ENCODE measurements around the gene OSCP1. TPM values are rescaled to one million over a fixed set of nuclear protein-coding genes. Genes with fewer than 3 reads are reported as not detected.

Gene OSCP1
- total RNA-seq, 6 experiments from 2014 or later: 6.0 to 11.0 (median 7.2) TPM

DNA sequence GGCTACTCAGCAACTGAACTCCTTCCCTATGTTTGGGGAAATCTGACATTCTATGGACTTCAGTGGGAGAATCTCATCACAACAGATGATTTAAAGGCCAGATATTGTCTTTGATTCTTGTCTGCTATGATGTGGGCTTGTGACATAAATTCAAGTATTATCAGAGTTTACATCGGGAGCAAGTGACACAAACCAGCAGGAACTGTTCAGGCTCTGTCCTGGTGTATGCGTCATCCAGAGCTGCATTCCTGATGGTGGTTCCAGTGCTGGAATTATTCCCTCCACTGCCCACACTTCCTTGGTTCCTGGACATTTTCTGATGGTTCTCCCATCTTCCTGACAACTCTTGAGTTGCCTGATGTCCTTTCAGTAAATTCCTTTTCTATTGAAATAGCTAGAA, 41.8 kb downstream of the OSCP1 start:
- TF ChIP-seq, protein P1, sequence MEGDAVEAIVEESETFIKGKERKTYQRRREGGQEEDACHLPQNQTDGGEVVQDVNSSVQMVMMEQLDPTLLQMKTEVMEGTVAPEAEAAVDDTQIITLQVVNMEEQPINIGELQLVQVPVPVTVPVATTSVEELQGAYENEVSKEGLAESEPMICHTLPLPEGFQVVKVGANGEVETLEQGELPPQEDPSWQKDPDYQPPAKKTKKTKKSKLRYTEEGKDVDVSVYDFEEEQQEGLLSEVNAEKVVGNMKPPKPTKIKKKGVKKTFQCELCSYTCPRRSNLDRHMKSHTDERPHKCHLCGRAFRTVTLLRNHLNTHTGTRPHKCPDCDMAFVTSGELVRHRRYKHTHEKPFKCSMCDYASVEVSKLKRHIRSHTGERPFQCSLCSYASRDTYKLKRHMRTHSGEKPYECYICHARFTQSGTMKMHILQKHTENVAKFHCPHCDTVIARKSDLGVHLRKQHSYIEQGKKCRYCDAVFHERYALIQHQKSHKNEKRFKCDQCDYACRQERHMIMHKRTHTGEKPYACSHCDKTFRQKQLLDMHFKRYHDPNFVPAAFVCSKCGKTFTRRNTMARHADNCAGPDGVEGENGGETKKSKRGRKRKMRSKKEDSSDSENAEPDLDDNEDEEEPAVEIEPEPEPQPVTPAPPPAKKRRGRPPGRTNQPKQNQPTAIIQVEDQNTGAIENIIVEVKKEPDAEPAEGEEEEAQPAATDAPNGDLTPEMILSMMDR (IDR thresholded peaks at IDR 0.05): no peak
- Mint-ChIP-seq H3K36me3 (ENCODE audit: low read depth) (peaks cover 9% of the 10 kb centered on the region; the same call in 1 of the 2 replicates), H3K9me3 (peaks cover 7% of the 10 kb centered on the region; the same call in 1 of the 2 replicates), H3K4me3 (no peak overlapping the region; the same call in 1 of the 2 replicates), H3K4me1 (ENCODE audit: low read depth) (peaks cover 20% of the 10 kb centered on the region), H3K27ac (peak overlapping the region; percentile 62), H3K27me3 (ENCODE audit: insufficient read depth) (peaks cover 2% of the 10 kb centered on the region)
- no peak for DNase-seq

GRCh38 chr1:36406440-36406839, 43.8 kb downstream of the OSCP1 start:
- peaks cover 7% of the 10 kb centered on the region; the same call in 1 of the 2 replicates for H3K36me3 Mint-ChIP-seq (ENCODE audit: low read depth)
- TF ChIP-seq, protein P1 (IDR thresholded peaks at IDR 0.05): no peak
- no peak for DNase-seq
- no peak overlapping the region for H3K27ac Mint-ChIP-seq
- H3K4me1 Mint-ChIP-seq (ENCODE audit: low read depth): peaks cover 16% of the 10 kb centered on the region
- H3K27me3 Mint-ChIP-seq (ENCODE audit: insufficient read depth): no peaks in the 10 kb centered on the region; the same call in none of the 2 replicates
- H3K9me3 Mint-ChIP-seq: peaks cover 7% of the 10 kb centered on the region; the same call in 1 of the 2 replicates
- no peak overlapping the region for H3K4me3 Mint-ChIP-seq

DNA sequence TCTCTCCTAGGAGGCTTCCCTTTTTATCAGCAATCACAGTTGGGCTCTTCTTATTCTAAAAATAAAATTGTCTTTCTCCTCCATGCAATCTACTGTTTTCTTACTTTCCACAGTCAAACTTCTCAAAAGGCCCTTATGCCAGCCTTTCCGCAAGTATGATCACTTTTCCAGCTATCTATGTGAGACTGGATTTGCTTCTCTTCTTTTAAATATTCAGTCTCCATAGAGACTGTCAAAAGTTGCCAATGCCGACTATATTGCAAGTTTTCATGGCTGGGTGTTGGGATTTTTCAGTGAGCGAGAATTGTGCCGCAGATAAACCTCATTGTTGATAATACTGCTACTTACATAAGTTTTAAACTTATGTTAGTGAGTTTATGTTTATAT, 47.8 kb downstream of the OSCP1 start:
- H3K36me3 Mint-ChIP-seq (ENCODE audit: low read depth): peaks cover 5% of the 10 kb centered on the region; the same call in 1 of the 2 replicates

DNA sequence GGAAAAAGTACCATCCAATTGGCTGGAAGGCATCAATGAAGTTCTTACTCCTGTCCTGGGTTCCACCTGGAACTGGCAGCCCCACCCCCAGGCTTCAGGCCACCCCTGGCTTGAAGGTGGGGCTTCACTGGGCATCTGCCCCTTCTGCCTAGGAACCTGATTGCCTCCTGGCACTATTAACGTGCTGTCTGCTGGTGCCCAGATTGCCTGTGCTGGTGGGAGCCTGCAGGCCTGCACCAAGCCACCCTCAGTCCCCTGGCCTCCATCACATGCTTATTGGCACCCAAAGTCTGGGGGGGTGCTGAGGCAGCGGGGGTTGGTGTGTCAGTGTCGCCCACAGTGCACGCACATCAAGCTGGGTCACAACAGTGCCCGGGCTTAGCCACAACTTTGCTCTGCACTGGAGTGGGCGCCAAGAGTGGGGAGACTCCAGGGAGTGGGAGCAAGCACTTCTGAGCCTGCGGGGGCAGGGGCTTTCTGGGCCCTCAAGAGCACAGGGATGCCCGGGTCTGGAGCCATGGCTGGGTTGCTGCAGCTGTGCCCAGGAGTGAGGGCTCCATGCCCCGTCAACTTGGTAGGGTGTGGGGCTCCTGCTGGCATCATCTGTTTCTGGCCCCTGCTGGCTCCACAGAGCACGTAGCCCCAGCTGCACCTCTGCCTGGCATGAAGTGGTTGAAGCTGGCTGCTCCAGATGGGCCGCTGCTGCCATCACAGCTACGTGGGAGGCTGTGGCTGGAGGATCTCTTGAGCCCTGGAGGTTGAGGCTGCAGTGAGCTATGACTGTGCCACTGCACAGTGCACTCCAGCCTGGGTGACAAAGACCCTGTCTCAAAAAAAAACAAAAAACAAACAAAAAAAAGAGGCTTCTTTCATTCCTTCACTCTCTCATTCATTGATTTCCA, 48.4 kb downstream of the OSCP1 start:
- no peak overlapping the region for H3K27ac Mint-ChIP-seq
- peaks cover 12% of the 10 kb centered on the region for H3K4me1 Mint-ChIP-seq (ENCODE audit: low read depth)
- H3K9me3 Mint-ChIP-seq: no peaks in the 10 kb centered on the region
- no peak for DNase-seq
- no peak overlapping the region for H3K4me3 Mint-ChIP-seq
- TF ChIP-seq, protein P1 (IDR thresholded peaks at IDR 0.05): no peak
- H3K36me3 Mint-ChIP-seq (ENCODE audit: low read depth): peaks cover 5% of the 10 kb centered on the region; the same call in 1 of the 2 replicates
- H3K27me3 Mint-ChIP-seq (ENCODE audit: insufficient read depth): peaks cover 3% of the 10 kb centered on the region

More for the DNA sequence above, 47.8 kb downstream of the OSCP1 start:
- Mint-ChIP-seq H3K27ac (no peak overlapping the region), H3K4me1 (ENCODE audit: low read depth) (peaks cover 10% of the 10 kb centered on the region), H3K9me3 (no peaks in the 10 kb centered on the region), H3K4me3 (no peak overlapping the region), H3K27me3 (ENCODE audit: insufficient read depth) (peaks cover 3% of the 10 kb centered on the region)
- DNase-seq: no peak
- TF ChIP-seq, protein P1 (IDR thresholded peaks at IDR 0.05): no peak

GRCh38 chr1:36400825-36401601, 49.2 kb downstream of the OSCP1 start:
- Mint-ChIP-seq H3K9me3 (no peaks in the 10 kb centered on the region), H3K27me3 (ENCODE audit: insufficient read depth) (peaks cover 3% of the 10 kb centered on the region), H3K36me3 (ENCODE audit: low read depth) (peaks cover 5% of the 10 kb centered on the region; the same call in 1 of the 2 replicates), H3K27ac (no peak overlapping the region), H3K4me3 (no peak overlapping the region), H3K4me1 (ENCODE audit: low read depth) (peaks cover 20% of the 10 kb centered on the region)
- DNase-seq: no peak
- TF ChIP-seq, protein P1 (IDR thresholded peaks at IDR 0.05): no peak

All from HFFc6 (cell line).